HepG2 (cell line): ENCODE data around the gene TMX2. TPM values are rescaled to one million over a fixed set of nuclear protein-coding genes. Genes with fewer than 3 reads are reported as not detected.

Source experiments
- ATM ChIP-seq: fragments of 450-650 bp; IDR thresholded peaks from 2 replicates; pipeline ENCODE4 v1.7.1; 2017; ENCODE audit warnings: mild to moderate bottlenecking, borderline replicate concordance
- CEBPB ChIP-seq: IDR thresholded peaks from 2 replicates; pipeline ENCODE4 v1.6.1; 2011; ENCODE audit warnings: low read depth, low read length, improper control_type of control experiment, borderline replicate concordance
- ELF3 ChIP-seq: IDR thresholded peaks from 2 replicates; pipeline ENCODE4 v1.6.1; 2016; ENCODE audit warnings: missing genetic modification reagents, missing compliant biosample characterization
- GLI4 ChIP-seq: sonication (generic); formaldehyde crosslinking; IDR thresholded peaks from 2 replicates; pipeline ENCODE4 v1.5.1; 2020; ENCODE audit warnings: missing genetic modification reagents, mild to moderate bottlenecking, moderate library complexity, borderline replicate concordance
- HBP1 ChIP-seq: IDR thresholded peaks from 2 replicates; pipeline ENCODE4 v1.6.1; 2016; ENCODE audit warnings: low read depth, control low read depth
- HOXA5 ChIP-seq: sonication (generic); formaldehyde crosslinking; IDR thresholded peaks from 2 replicates; pipeline ENCODE4 v1.4.0; 2020; ENCODE audit warnings: missing genetic modification reagents
- SMARCC2 ChIP-seq: fragments of 450-650 bp; IDR thresholded peaks from 2 replicates; pipeline ENCODE4 v1.6.1; 2017; ENCODE audit warnings: antibody characterized with exemption, mild to moderate bottlenecking
- SMYD3 ChIP-seq: sonication (generic); formaldehyde crosslinking; IDR thresholded peaks from 2 replicates; pipeline ENCODE4 v1.8.1; 2023; ENCODE audit warnings: mild to moderate bottlenecking, missing genetic modification reagents
- TERF1 ChIP-seq: sonication (generic); formaldehyde crosslinking; IDR thresholded peaks from 2 replicates; pipeline ENCODE4 v1.8.0; 2022; ENCODE audit warnings: mild to moderate bottlenecking, missing genetic modification reagents, moderate library complexity
- ZNF136 ChIP-seq: sonication (generic); formaldehyde crosslinking; IDR thresholded peaks from 2 replicates; pipeline ENCODE4 v1.8.1; 2022; ENCODE audit warnings: low read depth, mild to moderate bottlenecking, moderate library complexity, missing genetic modification reagents
- ZNF512B ChIP-seq: sonication (generic); formaldehyde crosslinking; IDR thresholded peaks from 2 replicates; pipeline ENCODE4 v1.5.1; 2020; ENCODE audit warnings: missing genetic modification reagents, mild to moderate bottlenecking, borderline replicate concordance
- ZNF530 ChIP-seq: sonication (generic); formaldehyde crosslinking; IDR thresholded peaks from 2 replicates; pipeline ENCODE4 v1.5.0; 2020; ENCODE audit warnings: low read depth, mild to moderate bottlenecking, missing genetic modification reagents
- ZNF562 ChIP-seq: sonication (generic); formaldehyde crosslinking; IDR thresholded peaks from 2 replicates; pipeline ENCODE4 v1.8.0; 2022; ENCODE audit warnings: missing genetic modification reagents, borderline replicate concordance
- polyA plus RNA-seq, 8 experiments: library from polyadenylated mRNA; depleted of rRNA in 3 of 8; stranded (reverse) in 7 of 8; unstranded in 1 of 8; fragments of >200 nt; fragmentation: Illumina TruSeq in 4 of 8; extraction: Trizol in 4 of 8; gene quantifications; 2 replicates each; pipeline versions ENCODE4 v1.2.1 to v1.2.3, GENCODE V29; 2011 to 2016; ENCODE audit warnings: low read depth in 4 of 8, missing spikeins in 1 of 8, mixed read lengths in 1 of 8; ENCODE audit not compliant: insufficient read depth in 1 of 8
- total RNA-seq, 5 experiments: library from RNA; depleted of rRNA; stranded (reverse); fragments of >200 nt; fragmentation: Illumina TruSeq; extraction: Trizol; gene quantifications; 2 replicates each; pipeline ENCODE4 v1.2.3, GENCODE V29; 2016; ENCODE audit warnings: low read depth in 1 of 5
- TF ChIP-seq, protein P1 (sequence below): sonication (generic); formaldehyde crosslinking; IDR thresholded peaks from 2 replicates; pipeline ENCODE4 v1.5.1; 2020; ENCODE audit warnings: mild to moderate bottlenecking, missing genetic modification reagents, borderline replicate concordance
- TF ChIP-seq, protein P2 (sequence below): sonication (generic); formaldehyde crosslinking; IDR thresholded peaks from 2 replicates; pipeline ENCODE4 v1.4.0; 2020; ENCODE audit warnings: mild to moderate bottlenecking, missing genetic modification reagents

The TMX2 gene
- total and polyA plus RNA-seq, 2 of the 13 experiments (the other 11 are each of a cell fraction or from before 2014, with no cell fraction given), result 84.5 to 129 TPM

- TF ChIP-seq, protein P1, sequence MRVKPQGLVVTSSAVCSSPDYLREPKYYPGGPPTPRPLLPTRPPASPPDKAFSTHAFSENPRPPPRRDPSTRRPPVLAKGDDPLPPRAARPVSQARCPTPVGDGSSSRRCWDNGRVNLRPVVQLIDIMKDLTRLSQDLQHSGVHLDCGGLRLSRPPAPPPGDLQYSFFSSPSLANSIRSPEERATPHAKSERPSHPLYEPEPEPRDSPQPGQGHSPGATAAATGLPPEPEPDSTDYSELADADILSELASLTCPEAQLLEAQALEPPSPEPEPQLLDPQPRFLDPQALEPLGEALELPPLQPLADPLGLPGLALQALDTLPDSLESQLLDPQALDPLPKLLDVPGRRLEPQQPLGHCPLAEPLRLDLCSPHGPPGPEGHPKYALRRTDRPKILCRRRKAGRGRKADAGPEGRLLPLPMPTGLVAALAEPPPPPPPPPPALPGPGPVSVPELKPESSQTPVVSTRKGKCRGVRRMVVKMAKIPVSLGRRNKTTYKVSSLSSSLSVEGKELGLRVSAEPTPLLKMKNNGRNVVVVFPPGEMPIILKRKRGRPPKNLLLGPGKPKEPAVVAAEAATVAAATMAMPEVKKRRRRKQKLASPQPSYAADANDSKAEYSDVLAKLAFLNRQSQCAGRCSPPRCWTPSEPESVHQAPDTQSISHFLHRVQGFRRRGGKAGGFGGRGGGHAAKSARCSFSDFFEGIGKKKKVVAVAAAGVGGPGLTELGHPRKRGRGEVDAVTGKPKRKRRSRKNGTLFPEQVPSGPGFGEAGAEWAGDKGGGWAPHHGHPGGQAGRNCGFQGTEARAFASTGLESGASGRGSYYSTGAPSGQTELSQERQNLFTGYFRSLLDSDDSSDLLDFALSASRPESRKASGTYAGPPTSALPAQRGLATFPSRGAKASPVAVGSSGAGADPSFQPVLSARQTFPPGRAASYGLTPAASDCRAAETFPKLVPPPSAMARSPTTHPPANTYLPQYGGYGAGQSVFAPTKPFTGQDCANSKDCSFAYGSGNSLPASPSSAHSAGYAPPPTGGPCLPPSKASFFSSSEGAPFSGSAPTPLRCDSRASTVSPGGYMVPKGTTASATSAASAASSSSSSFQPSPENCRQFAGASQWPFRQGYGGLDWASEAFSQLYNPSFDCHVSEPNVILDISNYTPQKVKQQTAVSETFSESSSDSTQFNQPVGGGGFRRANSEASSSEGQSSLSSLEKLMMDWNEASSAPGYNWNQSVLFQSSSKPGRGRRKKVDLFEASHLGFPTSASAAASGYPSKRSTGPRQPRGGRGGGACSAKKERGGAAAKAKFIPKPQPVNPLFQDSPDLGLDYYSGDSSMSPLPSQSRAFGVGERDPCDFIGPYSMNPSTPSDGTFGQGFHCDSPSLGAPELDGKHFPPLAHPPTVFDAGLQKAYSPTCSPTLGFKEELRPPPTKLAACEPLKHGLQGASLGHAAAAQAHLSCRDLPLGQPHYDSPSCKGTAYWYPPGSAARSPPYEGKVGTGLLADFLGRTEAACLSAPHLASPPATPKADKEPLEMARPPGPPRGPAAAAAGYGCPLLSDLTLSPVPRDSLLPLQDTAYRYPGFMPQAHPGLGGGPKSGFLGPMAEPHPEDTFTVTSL (CRISPR knock-in tag), result no peak
- TF ChIP-seq CEBPB, result no peak
- no peak for TF ChIP-seq ZNF512B
- TF ChIP-seq HOXA5, result no peak
- TF ChIP-seq ZNF530, result no peak
- TF ChIP-seq, protein P2, sequence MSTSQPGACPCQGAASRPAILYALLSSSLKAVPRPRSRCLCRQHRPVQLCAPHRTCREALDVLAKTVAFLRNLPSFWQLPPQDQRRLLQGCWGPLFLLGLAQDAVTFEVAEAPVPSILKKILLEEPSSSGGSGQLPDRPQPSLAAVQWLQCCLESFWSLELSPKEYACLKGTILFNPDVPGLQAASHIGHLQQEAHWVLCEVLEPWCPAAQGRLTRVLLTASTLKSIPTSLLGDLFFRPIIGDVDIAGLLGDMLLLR (CRISPR knock-in tag), result no peak; the same call in 1 of the 2 replicates
- no peak for TF ChIP-seq GLI4
- no peak for TF ChIP-seq HBP1 (CRISPR knock-in tag)
- no peak for TF ChIP-seq ZNF562 (CRISPR knock-in tag)
- TF ChIP-seq ZNF136 (CRISPR knock-in tag), result 0 out of 2 replicates have a peak, but pooled peaks have one; percentile 39
- no peak for TF ChIP-seq ATM
- TF ChIP-seq SMARCC2, result no peak
- TF ChIP-seq ELF3 (CRISPR knock-in tag), result peak; percentile 74
- no peak for TF ChIP-seq TERF1 (CRISPR knock-in tag)
- no peak for TF ChIP-seq SMYD3 (CRISPR knock-in tag)
These were observed 29.0 kb downstream of the TMX2 start, which contains the start of gene SELENOH (continued) for GRCh38 chr11:57741132-57742086.
